Subcutaneous adipose tissue (tissue), 4 donors: ENCODE results near the gene POMP. TPM values are rescaled to one million over a fixed set of nuclear protein-coding genes. Genes with fewer than 3 reads are reported as not detected.

Experiments used
- total RNA-seq, 4 donors: library from RNA; depleted of rRNA; stranded (reverse); fragments of >200 nt; gene quantifications; one replicate each; pipeline ENCODE4 v1.1.0, GENCODE V29; 2016
- TF ChIP-seq, protein P1 (sequence below): fragments of 450-650 bp; IDR thresholded peaks from one replicate; pipeline ENCODE4 v1.5.1; 2016; ENCODE audit warnings: low read depth, mild to moderate bottlenecking, control low read depth, antibody characterized with exemption, moderate library complexity

POMP gene
- total RNA-seq, 4 donors from 2014 or later = 53.3 to 131 (median 65.3) TPM

DNA sequence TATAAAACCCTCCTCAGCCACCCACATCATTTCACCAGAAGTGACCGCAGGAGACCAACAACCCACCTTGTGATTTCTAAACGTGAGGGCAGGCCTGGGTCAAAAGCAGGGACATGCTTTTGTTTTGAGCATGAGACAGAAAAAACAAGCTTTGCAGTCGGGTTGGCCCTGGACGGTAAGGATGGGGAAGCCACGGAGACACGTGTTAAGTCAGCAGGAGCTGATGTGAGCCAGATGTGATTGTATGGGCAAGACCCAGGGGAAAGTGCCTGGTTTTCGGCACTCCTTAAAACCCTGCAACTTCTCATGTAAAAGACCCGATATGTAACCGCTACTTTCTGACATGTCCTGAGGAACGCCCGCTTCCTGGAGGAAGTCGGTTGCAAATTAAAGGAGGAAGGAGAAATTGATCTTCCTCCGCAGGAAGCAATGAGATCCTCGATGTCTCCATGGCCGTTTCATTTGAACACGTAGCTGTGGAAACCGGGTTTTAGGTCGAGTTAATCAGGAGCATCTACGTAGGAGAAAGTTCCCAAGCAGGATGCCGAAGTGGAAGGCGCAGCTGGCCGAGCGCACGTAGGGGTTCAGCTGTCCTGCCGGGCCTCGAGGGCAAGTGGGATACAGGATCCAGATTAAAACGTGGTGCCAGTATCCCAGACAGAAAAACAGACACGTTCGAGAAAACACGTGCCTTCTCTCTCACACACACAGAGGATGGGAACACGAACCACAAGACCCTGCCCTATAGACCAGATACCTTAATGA is 40.5 kb upstream of the POMP start:
- TF ChIP-seq, protein P1, sequence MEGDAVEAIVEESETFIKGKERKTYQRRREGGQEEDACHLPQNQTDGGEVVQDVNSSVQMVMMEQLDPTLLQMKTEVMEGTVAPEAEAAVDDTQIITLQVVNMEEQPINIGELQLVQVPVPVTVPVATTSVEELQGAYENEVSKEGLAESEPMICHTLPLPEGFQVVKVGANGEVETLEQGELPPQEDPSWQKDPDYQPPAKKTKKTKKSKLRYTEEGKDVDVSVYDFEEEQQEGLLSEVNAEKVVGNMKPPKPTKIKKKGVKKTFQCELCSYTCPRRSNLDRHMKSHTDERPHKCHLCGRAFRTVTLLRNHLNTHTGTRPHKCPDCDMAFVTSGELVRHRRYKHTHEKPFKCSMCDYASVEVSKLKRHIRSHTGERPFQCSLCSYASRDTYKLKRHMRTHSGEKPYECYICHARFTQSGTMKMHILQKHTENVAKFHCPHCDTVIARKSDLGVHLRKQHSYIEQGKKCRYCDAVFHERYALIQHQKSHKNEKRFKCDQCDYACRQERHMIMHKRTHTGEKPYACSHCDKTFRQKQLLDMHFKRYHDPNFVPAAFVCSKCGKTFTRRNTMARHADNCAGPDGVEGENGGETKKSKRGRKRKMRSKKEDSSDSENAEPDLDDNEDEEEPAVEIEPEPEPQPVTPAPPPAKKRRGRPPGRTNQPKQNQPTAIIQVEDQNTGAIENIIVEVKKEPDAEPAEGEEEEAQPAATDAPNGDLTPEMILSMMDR = no peak

DNA sequence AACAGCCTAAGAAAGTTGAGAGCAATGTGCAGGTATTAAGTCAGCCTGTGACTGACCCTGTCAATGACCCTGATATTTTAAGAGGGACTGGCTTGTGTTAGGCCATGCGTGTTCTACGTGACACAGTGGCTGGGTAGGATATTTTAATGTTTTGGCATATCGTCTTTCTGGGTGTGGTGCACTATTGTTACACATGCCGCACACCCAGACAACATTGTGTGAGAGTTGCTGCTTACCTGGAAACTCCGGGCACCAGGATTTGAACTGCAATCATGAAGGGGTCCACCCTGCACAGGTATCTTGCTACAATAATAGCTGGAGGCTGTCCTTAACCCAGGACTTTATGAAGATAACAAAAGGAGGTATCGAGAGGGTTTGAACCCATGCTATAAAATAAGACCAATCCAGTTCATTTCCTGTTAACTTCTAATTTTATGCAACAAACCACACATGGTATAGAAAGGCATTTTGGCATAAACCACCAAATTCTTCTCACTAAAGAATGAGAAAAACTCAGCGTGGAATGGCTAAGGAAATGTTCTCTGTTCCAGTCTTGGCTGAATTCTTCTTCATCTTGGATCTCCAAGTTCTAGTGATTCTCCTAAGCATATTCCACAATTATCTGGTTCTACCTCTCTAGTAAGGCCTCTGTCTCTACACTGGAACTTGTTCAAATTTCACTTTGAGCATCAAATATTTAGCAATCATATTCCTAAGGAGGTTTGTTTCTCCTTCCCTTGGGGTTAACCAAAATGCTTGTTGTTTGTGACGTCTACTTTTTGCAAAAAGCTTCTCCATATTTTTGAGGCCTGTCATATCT is 38.7 kb upstream of the POMP start:
- TF ChIP-seq, protein P1 = no peak

DNA sequence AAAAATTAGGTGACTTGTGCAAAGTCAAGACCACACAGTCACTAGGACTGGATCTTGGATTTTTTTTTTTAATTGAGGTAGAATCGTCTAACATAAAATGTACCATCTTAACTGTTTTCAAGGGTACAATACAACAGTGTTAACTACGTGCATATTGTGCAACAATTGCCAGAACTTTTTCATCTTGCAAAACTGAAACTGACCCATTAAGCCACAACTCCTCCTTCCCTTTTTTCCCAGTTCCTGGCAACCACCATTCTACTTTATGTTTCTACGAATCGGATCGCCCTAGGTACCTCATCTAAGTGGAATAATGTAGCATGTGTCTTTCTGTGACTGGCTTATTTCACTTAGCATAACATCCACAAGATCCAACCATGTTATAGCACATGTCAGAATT is 37.5 kb upstream of the POMP start:
- TF ChIP-seq, protein P1 = no peak

DNA sequence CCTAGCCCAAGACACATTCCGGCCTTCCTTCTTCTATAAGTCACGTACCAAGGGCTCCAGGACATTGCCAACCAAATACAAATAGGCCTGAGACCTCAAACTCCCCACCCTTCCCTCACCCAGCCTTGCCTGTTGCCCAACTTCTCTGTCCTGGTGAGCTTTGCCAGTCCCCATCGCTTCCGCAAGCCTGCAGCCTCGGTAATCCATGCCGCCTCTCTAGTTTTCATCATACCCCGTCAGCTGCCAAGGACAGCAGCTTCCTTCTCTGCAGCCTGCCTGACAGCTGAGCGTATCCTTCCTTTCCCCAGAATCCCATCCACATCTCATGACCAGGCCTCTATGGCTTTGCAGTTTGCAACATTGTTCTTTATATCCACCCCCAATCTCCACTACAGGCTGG is 36.6 kb upstream of the POMP start:
- TF ChIP-seq, protein P1 = no peak

DNA sequence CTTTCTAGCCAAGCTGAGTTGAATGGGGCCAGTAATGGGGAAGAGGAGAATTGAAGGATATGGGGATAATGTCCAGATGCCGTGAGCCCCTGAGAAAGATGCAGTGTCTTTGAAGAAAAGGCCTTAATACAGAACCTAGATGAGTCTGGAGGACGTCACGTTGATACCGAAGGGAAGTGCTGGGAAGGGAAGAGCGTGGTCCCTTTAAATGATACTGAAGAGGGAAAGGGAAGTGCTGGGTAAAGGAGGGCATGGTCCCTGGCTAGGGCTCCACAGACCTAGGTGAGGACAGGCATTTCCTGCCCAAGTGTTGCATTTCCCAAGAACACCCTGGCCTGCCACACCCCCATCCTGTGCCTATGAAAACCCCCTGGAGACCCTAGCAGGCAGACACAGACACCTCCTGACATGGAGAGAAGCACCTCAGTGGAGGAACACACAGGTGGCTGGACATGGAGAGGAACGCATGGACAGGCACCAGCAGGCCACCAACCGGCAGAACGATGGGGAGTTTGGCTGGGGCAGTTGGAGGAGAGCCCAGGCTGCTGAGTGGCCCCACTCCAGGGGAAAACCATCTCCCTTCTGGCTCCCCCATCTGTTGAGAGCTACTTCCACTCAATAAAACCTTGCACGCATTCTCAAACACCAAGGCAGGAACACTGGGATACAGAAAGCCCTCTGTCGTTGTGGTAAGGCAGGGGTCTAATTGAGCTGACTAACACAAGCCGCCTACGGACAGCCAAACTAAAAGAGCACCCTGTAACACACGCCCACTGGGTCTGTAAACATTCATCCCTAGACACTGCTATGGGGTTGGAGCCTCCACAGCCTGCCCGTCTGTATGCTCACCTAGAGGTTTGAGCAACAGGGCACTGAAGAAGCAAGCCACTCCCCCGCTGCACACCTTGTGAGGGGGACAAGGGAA is 34.9 kb upstream of the POMP start:
- TF ChIP-seq, protein P1 = no peak

DNA sequence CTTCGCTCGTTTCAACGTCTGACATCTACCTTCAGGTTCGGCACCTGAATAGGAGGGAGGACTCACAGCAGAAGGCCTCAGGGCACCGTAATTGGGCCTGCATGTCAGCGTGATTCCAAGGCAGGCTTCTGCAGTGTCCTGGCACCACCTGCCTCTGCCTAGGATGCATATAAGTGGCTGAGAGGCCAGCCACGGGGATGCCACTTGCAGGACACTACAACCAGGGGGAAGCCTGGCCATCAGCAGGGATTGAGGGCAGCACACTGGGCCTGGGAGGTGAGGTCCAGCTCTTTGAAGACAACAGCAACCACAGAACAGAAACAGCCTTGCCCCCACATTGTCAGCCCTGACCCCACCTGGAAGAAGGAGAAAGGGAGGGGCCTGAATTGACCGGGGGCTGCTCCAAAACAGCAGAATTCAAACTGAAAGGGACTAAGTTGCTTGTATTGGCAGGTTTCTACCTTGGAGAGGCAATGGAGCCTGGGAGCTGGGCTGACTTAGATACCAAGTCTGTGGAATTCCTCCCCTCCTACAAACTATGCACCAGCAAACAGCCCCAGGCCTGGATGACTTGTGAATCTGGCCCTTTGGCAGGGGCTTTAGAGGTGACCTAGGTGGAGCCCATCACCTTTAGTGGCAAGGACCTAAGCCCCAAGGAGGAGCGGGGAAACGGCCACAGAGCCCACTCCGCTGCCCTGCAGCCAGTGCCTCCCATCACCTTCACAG is 34.1 kb upstream of the POMP start:
- TF ChIP-seq, protein P1 = no peak
